Endodermal cell (in vitro differentiated cells): Measurements from ENCODE around the gene MTA3. TPM values are rescaled to one million over a fixed set of nuclear protein-coding genes. Genes with fewer than 3 reads are reported as not detected.

ENCODE experiments used
- DNase-seq: peaks from one replicate; pipeline ENCODE4 v3.0.0-alpha.2; 2017
- H3K27ac ChIP-seq: 2 replicates; pipeline ENCODE4 v1.5.1; 2013; ENCODE audit warnings: mild to moderate bottlenecking, low read depth, low read length, moderate library complexity
- H3K27me3 ChIP-seq: 2 replicates; pipeline ENCODE4 v1.6.1; 2013; ENCODE audit warnings: mild to moderate bottlenecking, low read length, moderate library complexity; ENCODE audit not compliant: insufficient read depth, control insufficient read depth, poor library complexity, severe bottlenecking
- H3K36me3 ChIP-seq: 2 replicates; pipeline ENCODE4 v1.7.0; 2013; ENCODE audit warnings: mild to moderate bottlenecking, low read length, moderate library complexity; ENCODE audit not compliant: control insufficient read depth, insufficient read depth
- H3K4me1 ChIP-seq: one replicate; pipeline ENCODE4 v1.7.0; 2013; ENCODE audit warnings: low read length; ENCODE audit not compliant: control insufficient read depth, insufficient read depth
- H3K4me3 ChIP-seq: 2 replicates; pipeline ENCODE4 v1.5.1; 2013; ENCODE audit warnings: mild to moderate bottlenecking, low read length, moderate library complexity
- H3K9ac ChIP-seq: 2 replicates; pipeline ENCODE4 v1.6.1; 2013; ENCODE audit warnings: mild to moderate bottlenecking, low read length, moderate library complexity; ENCODE audit not compliant: poor library complexity, severe bottlenecking; ENCODE audit errors: extremely low read depth
- H3K9me3 ChIP-seq: 2 replicates; pipeline ENCODE4 v1.6.1; 2013; ENCODE audit warnings: mild to moderate bottlenecking, low read length, moderate library complexity; ENCODE audit not compliant: control insufficient read depth
- H3K27ac Mint-ChIP-seq: 2 replicates; pipeline ENCODE4 v1.8.0; 2020; ENCODE audit warnings: mixed read lengths
- H3K27me3 Mint-ChIP-seq: 2 replicates; pipeline ENCODE4 v1.8.0; 2021; ENCODE audit warnings: mild to moderate bottlenecking, mixed read lengths; ENCODE audit not compliant: insufficient read depth
- H3K36me3 Mint-ChIP-seq: 2 replicates; pipeline ENCODE4 v1.8.0; 2020; ENCODE audit warnings: low read depth, mixed read lengths
- H3K4me1 Mint-ChIP-seq: 2 replicates; pipeline ENCODE4 v1.8.0; 2020; ENCODE audit warnings: mixed read lengths
- H3K4me3 Mint-ChIP-seq: 2 replicates; pipeline ENCODE4 v1.8.0; 2020; ENCODE audit warnings: mild to moderate bottlenecking, moderate library complexity, mixed read lengths
- H3K9me3 Mint-ChIP-seq: 2 replicates; pipeline ENCODE4 v1.8.0; 2020; ENCODE audit warnings: mild to moderate bottlenecking, mixed read lengths
- CTCF ChIP-seq: fragments of 200-600 bp; sonication (generic); conservative IDR thresholded peaks from 2 replicates; pipeline ENCODE4 v1.5.0; 2021; ENCODE audit warnings: antibody characterized with exemption, mild to moderate bottlenecking
- WGBS, 2 experiments: methylation state at CpG; one replicate each; pipeline versions ENCODE4 v1.1.5 to v1.1.7; 2013; ENCODE audit warnings: missing lambda C conversion rate in 2 of 2, mixed read lengths in 1 of 2; ENCODE audit not compliant: insufficient coverage in 1 of 2, insufficient read length in 1 of 2; 5-methylcytosine and 5-hydroxymethylcytosine counted together
- total RNA-seq, 2 donors: library from RNA; stranded (reverse); fragmentation: NEBNext Ultra II Directional in 1 of 2; extraction: Animal tissue kit (Norgen Biotek cat#: 25700) in 1 of 2; gene quantifications; 2 replicates in 1 of 2; 3 replicates in 1 of 2; pipeline ENCODE4 v1.2.1, GENCODE V29; 2021

MTA3 gene
- total RNA-seq, 2 donors from 2014 or later, result 138 to 154 TPM

- peaks cover 33% of the 10 kb centered on the region for H3K36me3 Mint-ChIP-seq
These were observed 24.9 kb downstream of the MTA3 start for GRCh38 chr2:42593282-42593681.

GRCh38 chr2:42598656-42599055, 30.2 kb downstream of the MTA3 start:
- WGBS, 2 experiments, result 94% methylated on average over 2 of the region's 2 CpGs; no CpG with 5 or more reads in 1 of the 2 experiments
- peaks cover 23% of the 10 kb centered on the region for H3K36me3 ChIP-seq
- H3K9me3 ChIP-seq, result no peaks in the 10 kb centered on the region
- H3K4me3 Mint-ChIP-seq, result no peak overlapping the region
- H3K36me3 Mint-ChIP-seq, result peaks cover 37% of the 10 kb centered on the region
- no peak overlapping the region for H3K27ac ChIP-seq
- no peak overlapping the region for H3K9ac ChIP-seq
- no peaks in the 10 kb centered on the region for H3K4me1 ChIP-seq
- peaks cover 2% of the 10 kb centered on the region for H3K9me3 Mint-ChIP-seq
- no peaks in the 10 kb centered on the region for H3K27me3 Mint-ChIP-seq
- no peak overlapping the region for H3K27ac Mint-ChIP-seq
- peak; percentile 62 for TF ChIP-seq CTCF
- peak; percentile 47 for DNase-seq
- peaks cover 11% of the 10 kb centered on the region for H3K4me1 Mint-ChIP-seq
- no peaks in the 10 kb centered on the region for H3K27me3 ChIP-seq
- H3K4me3 ChIP-seq, result no peak overlapping the region

More at GRCh38 chr2:42593282-42593681, 24.9 kb downstream of the MTA3 start:
- no peaks in the 10 kb centered on the region for H3K27me3 ChIP-seq
- no peaks in the 10 kb centered on the region for H3K4me1 ChIP-seq
- Mint-ChIP-seq H3K4me3 (no peak overlapping the region), H3K9me3 (no peaks in the 10 kb centered on the region), H3K4me1 (no peaks in the 10 kb centered on the region), H3K27ac (no peak overlapping the region), H3K27me3 (no peaks in the 10 kb centered on the region)
- DNase-seq, result no peak
- no peak overlapping the region for H3K27ac ChIP-seq
- H3K9ac ChIP-seq, result no peak overlapping the region
- H3K9me3 ChIP-seq, result peaks cover 4% of the 10 kb centered on the region
- TF ChIP-seq CTCF, result no peak
- WGBS, 2 experiments, result 93% methylated on average over 2 of the region's 5 CpGs; no CpG with 5 or more reads in 1 of the 2 experiments
- H3K4me3 ChIP-seq, result no peak overlapping the region
- H3K36me3 ChIP-seq, result peaks cover 30% of the 10 kb centered on the region

- peaks cover 38% of the 10 kb centered on the region for H3K36me3 Mint-ChIP-seq
These were observed 32.6 kb downstream of the MTA3 start for GRCh38 chr2:42601076-42601475.

More at GRCh38 chr2:42601076-42601475, 32.6 kb downstream of the MTA3 start:
- Mint-ChIP-seq H3K4me3 (no peak overlapping the region), H3K9me3 (peaks cover 9% of the 10 kb centered on the region), H3K27ac (no peak overlapping the region), H3K4me1 (peaks cover 15% of the 10 kb centered on the region), H3K27me3 (no peaks in the 10 kb centered on the region)
- WGBS, 2 experiments, result 89 to 93% methylated on average over 2 to 3 of the region's 3 CpGs
- Histone ChIP-seq H3K4me1 (no peaks in the 10 kb centered on the region), H3K27me3 (no peaks in the 10 kb centered on the region), H3K9me3 (no peaks in the 10 kb centered on the region), H3K4me3 (no peak overlapping the region), H3K27ac (no peak overlapping the region), H3K36me3 (peaks cover 17% of the 10 kb centered on the region), H3K9ac (no peak overlapping the region)
- TF ChIP-seq CTCF, result no peak
- DNase-seq, result no peak
